ENCODE results near the gene CDH8.

GRCh38 chr16:61892531-61892930 lies 143.7 kb downstream of the CDH8 start:
- no peak for TF ChIP-seq CTCF (conservative IDR thresholded peaks at IDR 0.05 in 1 of 2, IDR thresholded peaks at IDR 0.05 in 1 of 2; ENCODE audit: low read depth in 1 of 2, low read length in 2 of 2)
- TF ChIP-seq EZH2 (IDR thresholded peaks at IDR 0.05; ENCODE audit: low read length, missing control alignments), result no peak
